Measurements from ENCODE around the gene PBLD.

DNA sequence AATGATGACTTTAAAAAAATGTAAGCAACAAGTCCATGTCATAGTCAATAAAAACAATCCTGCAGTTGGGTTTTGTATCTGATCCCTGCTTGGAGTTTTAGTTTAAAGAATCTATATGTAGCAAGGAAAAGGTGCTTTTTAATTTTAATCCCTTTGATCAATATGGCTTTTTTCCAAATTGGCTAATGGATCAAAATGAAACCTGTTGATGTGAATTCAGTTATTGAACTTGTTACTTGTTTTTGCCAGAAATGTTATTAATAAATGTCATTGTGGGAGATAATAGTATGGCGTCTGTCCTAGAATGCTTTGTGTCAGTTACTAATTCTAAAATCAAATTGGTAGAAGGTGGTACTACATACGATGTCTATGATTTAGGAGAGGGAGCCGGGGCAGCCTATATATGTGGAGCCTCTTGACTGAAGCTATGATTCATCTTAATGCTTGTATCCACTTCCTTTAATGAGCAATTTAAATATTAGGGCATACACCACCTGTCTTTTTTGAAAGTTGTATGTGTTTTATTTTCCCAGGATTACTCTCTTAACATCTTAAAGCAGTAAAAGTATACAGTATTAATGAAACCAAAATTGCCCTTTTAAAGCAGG lies 10.3 kb upstream of the PBLD start:
- TF ChIP-seq ZFP30 (CRISPR knock-in tag; IDR thresholded peaks at IDR 0.05): no peak
- TF ChIP-seq GLIS3 (CRISPR knock-in tag; IDR thresholded peaks at IDR 0.05): no peak
- TF ChIP-seq ESRRG (CRISPR knock-in tag; IDR thresholded peaks at IDR 0.05): no peak
- TF ChIP-seq, protein P1, sequence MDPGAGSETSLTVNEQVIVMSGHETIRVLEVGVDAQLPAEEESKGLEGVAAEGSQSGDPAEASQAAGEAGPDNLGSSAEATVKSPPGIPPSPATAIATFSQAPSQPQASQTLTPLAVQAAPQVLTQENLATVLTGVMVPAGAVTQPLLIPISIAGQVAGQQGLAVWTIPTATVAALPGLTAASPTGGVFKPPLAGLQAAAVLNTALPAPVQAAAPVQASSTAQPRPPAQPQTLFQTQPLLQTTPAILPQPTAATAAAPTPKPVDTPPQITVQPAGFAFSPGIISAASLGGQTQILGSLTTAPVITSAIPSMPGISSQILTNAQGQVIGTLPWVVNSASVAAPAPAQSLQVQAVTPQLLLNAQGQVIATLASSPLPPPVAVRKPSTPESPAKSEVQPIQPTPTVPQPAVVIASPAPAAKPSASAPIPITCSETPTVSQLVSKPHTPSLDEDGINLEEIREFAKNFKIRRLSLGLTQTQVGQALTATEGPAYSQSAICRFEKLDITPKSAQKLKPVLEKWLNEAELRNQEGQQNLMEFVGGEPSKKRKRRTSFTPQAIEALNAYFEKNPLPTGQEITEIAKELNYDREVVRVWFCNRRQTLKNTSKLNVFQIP (CRISPR knock-in tag; IDR thresholded peaks at IDR 0.05; ENCODE audit: borderline replicate concordance, low read depth): no peak
- TF ChIP-seq ARNTL (CRISPR knock-in tag; IDR thresholded peaks at IDR 0.05; ENCODE audit: borderline replicate concordance, low read depth): no peak
- TF ChIP-seq SNAI2 (CRISPR knock-in tag; IDR thresholded peaks at IDR 0.05): no peak

Measured in SK-N-SH treated with all-trans-retinoic acid at 6 μM for 48 hours (cell line).